Adipocyte (in vitro differentiated cells): Measurements from ENCODE around the gene SHISA7.
A peak's percentile ranks its signal among the peaks of the same experiment; 100 is the strongest.

Experiments used
- DNase-seq: peaks from one replicate; pipeline ENCODE4 v3.0.0-alpha.2; 2015; ENCODE audit warnings: low read depth
- H3K27me3 ChIP-seq: replicated peaks from 2 replicates; pipeline ENCODE4 v1.7.0; 2013; ENCODE audit warnings: mild to moderate bottlenecking, low read length, moderate library complexity; ENCODE audit not compliant: control insufficient read depth, insufficient read depth
- H3K36me3 ChIP-seq: 2 replicates; pipeline ENCODE4 v1.7.0; 2013; ENCODE audit warnings: low read length, mild to moderate bottlenecking, moderate library complexity; ENCODE audit not compliant: control insufficient read depth, insufficient read depth, severe bottlenecking
- H3K4me1 ChIP-seq: 2 replicates; pipeline ENCODE4 v1.7.0; 2013; ENCODE audit warnings: mild to moderate bottlenecking, low read length, moderate library complexity; ENCODE audit not compliant: control insufficient read depth, insufficient read depth
- H3K4me3 ChIP-seq: 2 replicates; pipeline ENCODE4 v1.7.0; 2013; ENCODE audit warnings: mild to moderate bottlenecking, low read length, moderate library complexity
- H3K9ac ChIP-seq: 2 replicates; pipeline ENCODE4 v1.7.0; 2013; ENCODE audit warnings: mild to moderate bottlenecking, low read length, moderate library complexity
- H3K9me3 ChIP-seq: 2 replicates; pipeline ENCODE4 v1.7.0; 2013; ENCODE audit warnings: mild to moderate bottlenecking, low read length, moderate library complexity; ENCODE audit not compliant: control insufficient read depth

SHISA7 gene

GRCh38 chr19:55443045-55443823 is at the start of gene SHISA7:
Gene SHISA7 (minus strand): TSS chr19:55443300. CDS start chr19:55442863, 437 bp downstream.
- Histone ChIP-seq H3K27me3 (peaks cover 69% of the 10 kb centered on the region), H3K9me3 (no peaks in the 10 kb centered on the region), H3K4me3 (no peak within 1 kb of the TSS), H3K36me3 (no peaks in the 10 kb centered on the region), H3K9ac (no peak within 1 kb of the TSS), H3K4me1 (no peaks in the 10 kb centered on the region)
- no peak for DNase-seq

- no peaks in the 10 kb centered on the region for H3K27me3 ChIP-seq
- H3K4me3 ChIP-seq: no peak overlapping the region
- no peak overlapping the region for H3K9ac ChIP-seq
- H3K9me3 ChIP-seq: no peaks in the 10 kb centered on the region
- no peaks in the 10 kb centered on the region for H3K36me3 ChIP-seq
- peaks cover 50% of the 10 kb centered on the region for H3K4me1 ChIP-seq
- no peak for DNase-seq
Observed at GRCh38 chr19:55492362-55492944, 49.4 kb upstream of the SHISA7 start.

GRCh38 chr19:55491546-55492360 is 48.7 kb upstream of the SHISA7 start:
- peaks cover 57% of the 10 kb centered on the region for H3K4me1 ChIP-seq
- H3K4me3 ChIP-seq: no peak overlapping the region
- H3K27me3 ChIP-seq: no peaks in the 10 kb centered on the region
- H3K36me3 ChIP-seq: no peaks in the 10 kb centered on the region
- H3K9ac ChIP-seq: peak overlapping the region; percentile 59
- H3K9me3 ChIP-seq: no peaks in the 10 kb centered on the region
- DNase-seq: no peak

- no peak overlapping the region for H3K4me3 ChIP-seq
- H3K9ac ChIP-seq: peak overlapping the region; percentile 59
- H3K4me1 ChIP-seq: peaks cover 66% of the 10 kb centered on the region
- no peaks in the 10 kb centered on the region for H3K36me3 ChIP-seq
- H3K9me3 ChIP-seq: no peaks in the 10 kb centered on the region
- no peaks in the 10 kb centered on the region for H3K27me3 ChIP-seq
- no peak for DNase-seq
Observed at GRCh38 chr19:55490478-55491432, 47.7 kb upstream of the SHISA7 start.

- Histone ChIP-seq H3K27me3 (no peaks in the 10 kb centered on the region), H3K36me3 (no peaks in the 10 kb centered on the region), H3K9ac (peak overlapping the region; percentile 58), H3K9me3 (no peaks in the 10 kb centered on the region), H3K4me1 (peaks cover 71% of the 10 kb centered on the region), H3K4me3 (no peak overlapping the region)
- DNase-seq: no peak
Observed at GRCh38 chr19:55489711-55490477, 46.8 kb upstream of the SHISA7 start.

- DNase-seq: no peak
Observed at GRCh38 chr19:55488986-55489710, 46.0 kb upstream of the SHISA7 start.

GRCh38 chr19:55487924-55488687 is 45.0 kb upstream of the SHISA7 start, which contains the start of gene SSC5D:
Gene SSC5D (plus strand): TSS chr19:55488436. CDS start chr19:55488590, 154 bp downstream.
- Histone ChIP-seq H3K4me1 (peaks cover 62% of the 10 kb centered on the region), H3K9me3 (no peaks in the 10 kb centered on the region), H3K36me3 (no peaks in the 10 kb centered on the region), H3K4me3 (peak within 1 kb of the TSS; percentile 66), H3K9ac (peak within 1 kb of the TSS; percentile 86), H3K27me3 (no peaks in the 10 kb centered on the region)
- peak; percentile 30 for DNase-seq

More at GRCh38 chr19:55488986-55489710, 46.0 kb upstream of the SHISA7 start:
- Histone ChIP-seq H3K36me3 (no peaks in the 10 kb centered on the region), H3K4me3 (no peak overlapping the region), H3K4me1 (peaks cover 70% of the 10 kb centered on the region), H3K9me3 (no peaks in the 10 kb centered on the region), H3K27me3 (no peaks in the 10 kb centered on the region), H3K9ac (peak overlapping the region; percentile 86)

- H3K9me3 ChIP-seq: no peaks in the 10 kb centered on the region
- no peaks in the 10 kb centered on the region for H3K27me3 ChIP-seq
- DNase-seq: peak; percentile 87
- peaks cover 6% of the 10 kb centered on the region for H3K36me3 ChIP-seq
- H3K4me3 ChIP-seq: peak overlapping the region; percentile 32
- H3K9ac ChIP-seq: peak overlapping the region; percentile 75
- H3K4me1 ChIP-seq: peaks cover 58% of the 10 kb centered on the region
Observed at GRCh38 chr19:55486971-55487923, 44.1 kb upstream of the SHISA7 start.
